MV-4-11 (cell line): ENCODE results near the gene SRGAP3.
"Not testable (repeated sequence)": the region's sequence is repeated elsewhere in the genome, so short reads cannot be mapped to it uniquely, and the experiment has no call there.

Source experiments
- DNase-seq: peaks from one replicate; lab custom pipeline; 2025; lab: John Stamatoyannopoulos, UW

The SRGAP3 gene

DNA sequence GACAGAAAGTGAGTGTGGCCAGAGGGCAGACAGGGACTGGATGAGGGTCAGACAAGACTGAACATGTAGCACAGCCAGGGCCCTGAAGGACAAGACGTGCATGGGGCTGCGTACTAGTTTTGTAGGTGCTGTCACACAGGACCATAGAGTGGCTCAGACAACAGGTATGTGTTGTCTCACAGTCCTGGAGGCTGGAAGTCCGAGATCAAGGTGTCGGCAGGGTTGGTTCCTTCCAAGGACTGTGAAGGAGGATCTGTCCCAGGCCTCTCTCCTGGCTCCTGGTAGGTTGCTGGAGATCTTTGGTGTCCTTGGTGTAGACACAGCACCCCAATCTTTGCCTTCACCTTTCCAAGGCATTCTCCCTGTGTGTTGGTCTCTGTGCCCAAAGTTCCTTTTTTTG lies 136.4 kb downstream of the SRGAP3 start:
- no peak for DNase-seq

DNA sequence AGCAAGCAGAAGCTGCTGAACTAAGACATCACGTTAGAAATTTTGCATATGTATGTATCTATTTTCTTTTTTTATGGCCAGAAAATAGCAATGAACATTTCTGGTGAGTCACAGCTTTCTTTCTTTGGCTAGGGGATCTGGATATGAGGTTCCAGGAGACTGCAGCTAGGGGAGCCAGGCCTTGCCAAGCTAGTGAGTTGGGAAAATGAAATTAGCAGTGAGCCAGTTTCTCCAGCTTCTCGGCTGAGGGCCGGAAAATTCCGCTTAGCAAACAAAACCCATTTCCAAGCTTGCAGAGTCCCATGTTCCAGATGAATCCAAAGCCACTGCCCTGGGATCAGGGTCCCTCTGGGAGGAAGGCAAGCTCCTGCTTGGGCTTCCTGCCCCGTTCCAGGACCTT lies 137.6 kb downstream of the SRGAP3 start:
- no peak for DNase-seq

DNA sequence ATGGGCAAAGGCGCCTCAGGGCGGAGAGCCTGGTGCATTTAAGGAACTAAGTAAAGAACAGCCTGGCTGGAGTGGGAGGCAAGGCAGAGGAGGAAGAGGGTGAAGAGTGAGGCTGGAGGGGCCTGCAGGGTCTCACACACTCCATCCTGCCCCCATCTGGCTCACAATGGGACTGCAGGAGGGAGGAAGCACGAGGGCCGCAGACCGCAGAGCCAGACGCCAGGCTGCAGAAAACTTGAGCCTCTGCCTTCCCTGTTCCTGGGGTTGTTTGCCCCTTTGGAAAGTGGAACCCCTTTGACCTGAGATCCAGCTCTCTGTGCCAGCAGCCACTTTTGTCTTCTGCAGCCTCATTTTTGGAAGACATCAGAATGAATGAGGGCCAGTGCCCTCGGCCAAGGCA lies 138.0 kb downstream of the SRGAP3 start:
- peak; percentile 7 for DNase-seq

DNA sequence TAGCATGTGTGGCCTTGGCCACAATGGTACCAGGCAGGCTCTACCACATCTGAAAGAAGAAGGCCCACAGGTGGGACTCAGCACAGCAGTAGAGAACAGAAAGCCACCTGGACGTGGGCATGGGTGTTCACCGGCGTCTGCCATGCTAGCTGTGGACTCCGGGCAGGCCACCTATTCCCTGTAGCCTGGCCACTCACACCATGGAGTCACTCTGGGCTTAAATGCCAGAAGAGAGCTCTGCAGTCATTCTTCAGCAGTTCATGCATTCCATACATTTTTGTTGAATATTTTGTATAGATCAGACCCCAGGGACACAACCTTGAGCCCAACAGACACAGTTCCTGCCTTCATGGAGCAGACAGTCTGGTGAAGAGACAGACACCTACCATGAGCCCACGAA lies 138.6 kb downstream of the SRGAP3 start:
- no peak for DNase-seq

DNA sequence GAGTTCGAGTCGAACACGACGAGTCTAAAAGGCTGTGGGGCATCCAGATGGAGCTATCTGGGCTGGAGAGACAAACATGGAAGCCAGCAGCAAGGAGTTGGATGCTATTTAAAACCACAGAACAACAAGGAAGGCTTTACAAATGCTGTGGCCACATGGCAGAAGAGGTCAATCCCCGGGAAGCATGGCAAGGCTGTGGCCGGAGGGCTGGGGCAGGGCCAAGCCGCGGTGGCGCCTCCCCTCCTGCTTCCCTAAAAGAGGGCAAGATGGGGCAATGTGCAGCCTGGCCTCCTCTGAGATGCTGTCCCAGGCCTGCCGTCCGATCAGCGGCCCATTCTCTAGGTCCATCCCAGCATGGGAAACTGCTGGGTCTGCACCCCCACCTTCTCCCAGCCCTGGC lies 139.1 kb downstream of the SRGAP3 start:
- peak; percentile 40 for DNase-seq

DNA sequence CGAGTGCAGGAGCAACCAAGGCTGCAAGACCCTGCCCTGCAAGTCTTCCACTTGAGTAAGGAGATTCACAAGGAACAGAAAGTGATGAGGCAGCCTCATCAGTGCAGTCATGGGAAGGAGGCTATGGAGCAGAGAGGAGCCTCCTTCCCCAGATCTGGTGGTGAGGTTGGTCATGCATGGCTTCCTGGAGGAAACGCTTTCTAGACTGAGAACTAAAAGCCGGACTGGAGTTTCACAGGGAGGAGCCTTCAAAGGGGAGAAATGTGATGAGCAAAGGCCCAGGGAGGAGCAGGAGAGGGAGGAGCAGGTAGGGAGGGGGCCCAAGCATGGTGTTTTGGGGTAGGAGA lies 139.9 kb downstream of the SRGAP3 start:
- peak; percentile 67 for DNase-seq

DNA sequence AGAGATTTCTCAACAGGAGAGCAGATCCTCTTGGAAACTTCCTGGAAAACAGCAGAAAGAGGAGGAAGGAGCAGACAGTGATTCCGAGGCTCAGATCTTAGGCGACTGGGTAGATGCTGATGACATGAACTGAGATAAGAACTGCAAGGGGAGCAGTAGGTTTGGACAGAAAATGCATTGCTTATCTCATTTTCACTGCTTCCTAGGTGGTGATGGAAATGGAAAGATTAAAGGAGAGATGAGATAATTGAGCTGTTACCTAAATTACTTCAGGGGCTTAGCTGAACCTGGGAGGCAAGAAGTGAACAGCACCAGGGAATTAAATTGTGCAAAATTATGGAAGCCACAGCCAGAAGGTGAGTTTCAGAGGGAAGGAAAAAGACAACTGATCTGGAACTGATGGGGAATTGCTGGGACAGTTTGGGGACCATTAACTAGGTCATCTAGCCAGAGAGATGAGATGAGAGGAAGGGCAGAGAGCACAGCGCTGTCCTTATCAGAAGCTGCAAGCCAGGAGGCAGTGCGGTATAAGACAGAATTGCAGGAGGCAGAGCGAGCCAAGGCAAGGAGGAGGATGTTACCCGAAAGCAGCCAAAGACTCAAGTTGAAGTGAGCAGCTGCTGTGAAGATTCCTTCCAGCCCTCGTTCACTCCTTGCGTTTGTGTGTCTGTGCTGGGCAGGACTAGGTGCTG lies 140.4 kb downstream of the SRGAP3 start:
- no peak for DNase-seq

DNA sequence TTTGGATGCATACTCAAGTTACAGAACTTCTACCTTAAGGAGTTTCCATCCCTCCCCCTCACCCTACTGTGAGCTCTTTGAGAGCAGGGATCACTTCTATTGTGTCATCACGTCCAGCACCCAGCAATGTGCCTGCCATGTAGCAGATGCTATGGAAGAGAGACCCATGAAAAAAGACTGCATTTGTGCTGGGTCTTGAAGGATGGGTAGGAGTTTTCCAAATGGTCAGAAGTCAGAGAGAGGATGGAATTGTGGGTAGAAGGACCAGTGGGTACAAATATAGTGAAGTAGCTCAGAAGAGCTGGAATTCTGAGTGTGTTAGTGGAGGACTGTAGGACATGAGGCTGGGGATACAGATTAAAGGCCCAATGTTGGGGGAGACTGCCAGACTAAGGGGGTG lies 141.7 kb downstream of the SRGAP3 start:
- DNase-seq, result no peak

DNA sequence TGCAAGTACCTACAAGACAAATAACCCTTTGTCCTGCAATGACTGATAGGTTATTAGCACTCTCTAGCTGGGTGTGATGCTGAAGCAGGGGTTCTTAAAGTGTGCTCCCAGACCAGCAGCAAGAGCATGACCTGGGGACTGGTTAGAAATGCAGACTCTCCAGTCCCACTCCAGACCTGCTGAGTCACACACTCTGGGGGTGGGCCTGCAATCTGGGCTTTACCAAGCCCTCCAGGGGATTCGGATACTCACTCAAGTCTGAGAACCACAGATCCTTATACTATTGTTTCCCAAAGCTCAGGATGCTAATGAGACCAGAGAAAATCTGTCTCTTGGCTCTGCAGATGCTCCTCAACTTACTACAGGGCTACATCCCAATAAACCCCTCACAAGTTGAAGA lies 144.0 kb downstream of the SRGAP3 start:
- no peak for DNase-seq

DNA sequence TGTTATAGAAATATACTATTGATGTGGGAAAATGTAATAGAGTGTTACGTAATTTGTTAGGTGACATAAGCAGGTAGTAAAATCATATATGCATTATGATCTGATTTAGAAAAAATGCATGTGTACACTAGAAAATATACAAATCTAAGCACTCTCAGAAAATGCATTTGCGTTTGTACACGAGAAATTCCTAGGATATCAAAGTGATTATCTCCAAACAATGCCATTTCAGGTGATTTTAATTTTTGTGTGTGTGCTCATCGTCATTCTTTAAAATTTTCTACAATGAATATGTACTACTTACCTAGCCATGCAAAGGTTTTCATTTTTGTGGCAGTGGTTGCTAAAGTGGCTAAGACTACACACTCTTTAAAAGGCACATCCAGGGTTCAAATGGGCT lies 145.3 kb downstream of the SRGAP3 start:
- no peak for DNase-seq

DNA sequence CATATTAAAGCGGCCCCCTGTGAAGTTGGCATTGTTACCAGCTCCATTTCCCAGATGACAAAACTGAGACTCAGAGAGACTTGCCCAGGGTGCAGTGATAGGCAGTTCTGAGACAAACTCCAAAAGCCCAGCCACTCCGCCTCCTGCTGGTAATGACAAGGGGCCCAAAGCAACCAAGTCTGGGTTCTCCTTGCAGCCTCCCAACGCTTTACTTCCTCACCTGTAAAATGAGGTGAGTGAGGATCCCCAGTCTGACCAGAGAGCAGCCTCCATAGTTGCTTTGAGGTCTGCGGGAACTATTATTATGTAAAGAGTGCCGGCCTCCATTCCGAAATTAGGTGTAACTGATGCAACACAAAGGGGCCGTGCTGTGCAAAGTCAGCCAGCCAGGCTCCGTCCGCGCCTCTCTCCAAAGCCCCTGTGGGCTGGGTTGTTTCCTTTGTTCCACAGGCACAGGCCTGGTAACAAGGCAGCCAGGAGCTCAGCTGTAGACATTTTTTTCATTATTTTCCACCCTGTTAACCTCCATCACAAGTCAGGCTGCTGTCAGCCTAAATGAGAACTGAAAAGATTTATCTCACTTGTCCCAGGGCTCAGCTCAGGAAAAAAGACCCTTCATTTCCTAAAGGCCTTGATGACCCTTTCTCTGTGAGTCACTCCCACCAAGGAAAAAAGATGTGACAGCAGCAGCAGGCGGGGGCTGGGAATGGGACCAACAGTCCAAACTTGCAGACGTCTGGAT lies 147.0 kb downstream of the SRGAP3 start:
- no peak for DNase-seq

DNA sequence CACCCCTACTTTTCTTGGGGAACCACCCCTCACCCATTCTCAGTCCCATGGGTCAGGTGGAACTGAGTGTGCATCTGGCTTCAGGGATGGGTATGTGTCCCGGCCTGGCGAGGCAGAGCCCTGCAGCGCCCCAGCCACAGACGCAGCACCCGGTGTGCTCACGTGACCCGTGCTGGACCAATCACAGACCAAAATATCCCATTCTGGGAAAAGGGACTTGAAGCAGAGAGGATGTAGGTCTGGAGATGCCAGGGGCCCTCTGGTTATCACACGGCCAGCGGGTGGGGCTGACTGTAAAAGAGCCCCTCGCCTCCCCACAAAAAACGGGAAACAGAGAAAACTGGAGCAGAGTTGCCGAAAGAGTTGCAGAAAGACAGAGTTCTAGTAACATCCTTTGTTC lies 148.2 kb downstream of the SRGAP3 start:
- no peak for DNase-seq

DNA sequence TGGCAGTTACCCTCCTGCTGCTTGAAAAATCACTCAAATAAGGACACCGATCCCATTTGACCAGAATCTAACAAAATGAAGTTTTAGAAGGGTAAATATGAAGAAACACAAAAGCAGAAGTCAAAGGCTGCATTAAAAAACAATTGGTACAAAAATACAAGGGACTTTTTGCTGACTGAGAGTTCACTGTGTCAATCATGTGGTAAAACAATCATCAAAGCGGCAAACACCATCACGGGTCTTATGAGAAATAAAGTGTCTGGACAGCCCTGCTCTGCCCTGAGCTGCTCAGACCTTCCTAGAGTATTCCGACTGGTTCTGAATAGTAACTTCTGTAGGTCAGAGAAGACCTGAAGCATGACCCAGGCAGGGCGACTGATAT lies 148.9 kb downstream of the SRGAP3 start:
- DNase-seq, result peak; percentile 33

DNA sequence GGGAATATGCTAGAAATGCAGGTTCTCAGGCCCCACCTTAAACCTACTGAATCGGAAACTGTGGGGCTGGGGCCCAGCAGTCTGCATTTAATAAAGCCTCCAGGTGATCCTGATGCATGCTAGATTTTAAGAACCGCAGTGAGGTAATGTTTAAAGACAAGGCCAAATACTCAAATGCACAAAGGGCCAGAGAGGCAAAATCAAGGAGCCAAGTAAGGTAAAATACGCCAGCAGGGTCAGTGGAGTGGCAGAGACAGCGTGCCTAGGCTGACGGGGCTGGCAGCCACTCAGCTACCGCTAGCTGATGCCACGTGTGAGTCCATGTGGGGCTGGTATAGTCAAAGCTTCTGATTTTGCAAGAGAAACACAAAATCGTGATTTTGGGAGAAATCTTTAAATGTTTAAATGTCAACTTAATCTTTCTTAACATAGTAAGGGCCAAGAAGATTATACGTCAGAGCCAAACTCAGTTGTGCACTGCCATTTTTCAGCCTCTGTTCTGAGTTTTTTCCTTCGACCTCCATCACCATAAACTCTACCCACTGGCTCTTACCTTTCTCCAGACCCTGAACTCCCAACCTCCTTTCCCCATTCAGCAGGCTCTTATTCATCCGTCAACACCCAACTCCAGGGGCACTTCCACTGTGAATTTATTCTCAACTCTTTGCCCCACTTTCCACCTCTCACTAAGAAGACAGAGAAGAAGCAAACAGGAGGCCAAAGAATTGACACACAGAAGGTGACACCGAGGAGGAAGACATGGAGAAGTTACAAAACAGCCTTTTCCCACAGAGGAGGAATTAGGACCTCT lies 149.5 kb downstream of the SRGAP3 start:
- no peak for DNase-seq

DNA sequence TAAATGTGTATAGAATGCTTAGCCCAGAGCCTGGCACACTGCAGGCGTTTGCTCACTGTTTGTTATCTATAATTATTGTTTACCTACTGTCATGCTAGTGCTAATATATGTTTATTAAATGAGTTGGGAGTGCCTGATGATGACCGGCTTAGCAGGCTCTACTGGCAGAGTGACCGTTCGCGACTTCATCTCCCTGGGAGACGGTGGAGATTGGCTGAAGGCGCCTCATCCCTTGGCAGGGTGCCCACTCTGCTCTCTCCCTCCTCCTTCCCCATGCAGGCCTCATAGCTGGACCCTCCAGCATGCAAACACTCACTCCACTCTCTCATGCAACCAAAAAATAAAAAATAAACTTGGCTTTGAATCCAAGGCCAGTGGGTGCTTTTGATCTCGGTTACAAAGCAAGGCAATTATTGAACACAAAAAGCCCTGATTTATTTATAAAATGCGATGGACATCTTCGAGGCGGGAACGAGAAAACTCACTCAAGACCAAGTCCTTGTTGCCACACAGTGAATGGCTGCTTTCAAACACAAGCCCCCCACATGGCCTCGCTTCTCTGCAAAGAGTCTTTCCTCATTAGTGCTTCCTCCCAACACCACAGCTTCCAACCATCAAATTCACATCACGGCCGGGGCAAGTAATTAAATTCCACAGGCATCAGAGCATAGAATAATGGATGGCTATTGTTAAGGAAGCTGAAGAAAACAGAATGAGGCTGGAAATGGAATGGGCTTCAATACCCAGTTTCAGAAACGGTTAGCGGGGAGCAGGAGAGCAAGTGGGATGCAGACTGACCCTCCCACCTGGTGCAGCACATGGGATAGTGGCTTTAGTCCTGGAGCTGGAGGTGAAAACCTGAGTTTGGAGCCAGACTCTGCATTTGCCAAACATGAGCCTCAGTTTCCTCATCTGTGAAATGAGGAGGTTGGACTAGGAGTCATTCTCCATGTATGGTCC lies 150.4 kb downstream of the SRGAP3 start:
- no peak for DNase-seq

DNA sequence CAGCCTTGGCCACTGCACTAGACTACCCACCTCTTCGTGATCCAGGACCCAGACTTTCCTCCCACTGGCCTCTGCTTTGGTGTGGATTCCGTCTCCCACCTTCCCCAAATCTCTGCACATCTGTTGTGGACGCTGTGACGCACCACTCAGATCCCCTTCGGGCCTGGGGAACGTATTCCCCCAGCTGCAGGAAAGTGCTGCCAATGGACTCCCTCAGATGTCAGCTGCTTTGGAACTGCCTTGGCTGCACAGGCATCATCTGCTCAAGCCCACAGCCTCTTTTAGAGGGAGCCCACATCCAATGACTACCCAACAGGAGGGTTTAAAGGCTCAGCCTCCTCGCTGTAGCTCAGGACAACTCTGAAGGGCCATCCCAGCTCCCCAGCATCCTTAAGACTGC lies 152.0 kb downstream of the SRGAP3 start:
- DNase-seq, result no peak

DNA sequence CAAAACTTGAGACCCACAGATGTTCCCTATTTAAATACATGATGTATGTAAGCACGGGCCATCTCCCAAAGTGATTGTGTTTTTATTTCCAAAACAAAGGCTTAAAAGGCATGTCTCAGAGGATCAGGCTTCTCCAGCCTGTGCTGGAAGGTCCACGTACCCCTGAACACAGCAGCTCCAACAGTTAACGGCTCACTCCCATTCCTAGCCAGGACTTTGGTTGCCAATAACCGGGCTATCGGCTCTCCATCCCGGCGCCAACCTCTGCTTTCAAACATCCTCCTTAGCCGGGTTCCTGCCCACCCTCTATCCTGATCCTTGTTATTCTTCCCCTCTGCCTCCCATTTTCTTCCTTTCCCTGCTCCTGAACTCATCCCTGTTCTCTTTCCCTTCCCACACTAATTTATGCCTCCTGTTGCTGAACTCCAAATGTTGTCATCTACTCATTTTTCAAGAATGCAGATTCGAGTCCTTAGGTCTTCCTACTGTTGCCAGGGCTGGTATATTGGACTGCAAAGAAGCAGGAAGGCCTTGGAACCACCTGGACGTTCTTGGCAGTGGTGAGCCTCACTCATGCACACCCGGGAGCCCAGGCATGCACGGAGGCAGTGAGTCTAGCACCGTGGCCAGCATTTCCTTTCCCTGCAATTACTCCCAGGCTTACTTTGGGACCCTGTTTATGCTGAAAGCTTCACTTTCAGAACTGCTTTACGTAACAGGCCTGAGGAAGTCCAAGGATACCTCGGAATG lies 157.8 kb downstream of the SRGAP3 start:
- DNase-seq, result no peak

DNA sequence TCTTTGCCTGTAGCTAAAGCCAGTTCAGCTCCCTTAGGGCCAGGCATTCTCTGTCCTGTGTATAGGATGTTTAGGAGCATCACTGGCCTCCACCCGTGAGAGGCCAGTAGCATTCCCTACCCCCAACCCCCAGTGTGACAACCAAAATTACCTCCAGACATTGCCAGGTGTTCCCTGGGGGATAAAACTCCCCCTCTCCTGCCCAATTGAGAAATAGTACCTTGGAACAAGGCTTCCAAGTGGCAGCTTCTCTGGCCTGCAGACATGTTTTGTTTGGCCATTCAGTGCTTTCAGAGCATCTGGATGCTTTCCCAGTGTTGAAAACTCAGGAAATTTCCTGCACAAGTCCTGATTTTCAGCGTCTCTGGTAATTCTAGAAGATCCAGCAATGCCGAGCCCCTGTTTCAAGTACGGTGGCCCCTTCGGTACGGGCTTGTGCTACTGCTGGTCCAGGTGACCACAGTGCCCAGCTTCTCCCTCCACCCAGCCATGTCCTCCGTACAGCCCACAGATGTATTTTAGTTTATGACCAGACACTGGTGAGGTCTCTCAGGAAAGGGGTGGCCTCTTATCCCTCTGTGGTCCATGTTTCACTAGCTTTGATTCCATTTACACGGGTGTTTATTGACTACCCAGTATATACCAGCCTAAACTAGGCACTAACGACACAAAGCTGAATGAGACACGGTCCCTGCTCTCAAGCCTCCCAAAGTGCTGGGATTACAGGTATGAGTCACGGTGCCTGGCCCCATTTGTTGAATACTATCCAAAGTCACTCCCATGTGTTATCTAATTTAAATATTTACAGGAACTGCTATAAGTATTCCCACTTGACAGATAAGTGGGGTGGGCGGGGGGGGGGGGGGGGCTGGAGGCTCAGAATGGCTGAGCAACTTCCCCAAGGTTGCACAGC lies 160.7 kb downstream of the SRGAP3 start:
- DNase-seq, result peak; percentile 18

DNA sequence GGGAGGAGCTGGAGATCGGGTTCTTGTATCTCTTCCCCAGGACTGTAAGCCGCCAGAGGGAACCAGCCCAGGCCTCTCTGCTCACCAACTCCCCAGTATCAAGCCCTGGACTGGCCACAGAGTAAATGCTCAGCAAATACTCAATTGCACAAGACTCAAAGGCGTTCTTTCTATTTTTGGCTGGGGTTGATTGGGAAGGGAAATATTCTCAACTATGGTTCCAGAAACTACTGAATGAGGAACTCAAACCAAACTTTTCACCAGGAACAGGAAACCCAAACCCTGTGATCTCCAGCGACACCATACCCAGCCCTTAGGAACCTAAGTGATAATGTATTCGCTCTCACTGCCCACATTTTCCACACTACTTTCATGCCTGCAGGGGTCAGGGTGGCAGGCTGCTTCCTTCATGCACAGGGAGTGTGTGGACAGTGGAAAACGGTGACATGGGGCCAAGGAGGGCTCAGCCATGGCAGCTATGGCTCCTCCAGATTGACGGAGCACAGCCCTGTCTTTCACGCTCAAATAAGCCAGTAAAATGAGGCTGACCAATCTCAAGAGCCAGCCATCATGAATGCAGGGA lies 161.5 kb downstream of the SRGAP3 start:
- DNase-seq, result peak; percentile 99

DNA sequence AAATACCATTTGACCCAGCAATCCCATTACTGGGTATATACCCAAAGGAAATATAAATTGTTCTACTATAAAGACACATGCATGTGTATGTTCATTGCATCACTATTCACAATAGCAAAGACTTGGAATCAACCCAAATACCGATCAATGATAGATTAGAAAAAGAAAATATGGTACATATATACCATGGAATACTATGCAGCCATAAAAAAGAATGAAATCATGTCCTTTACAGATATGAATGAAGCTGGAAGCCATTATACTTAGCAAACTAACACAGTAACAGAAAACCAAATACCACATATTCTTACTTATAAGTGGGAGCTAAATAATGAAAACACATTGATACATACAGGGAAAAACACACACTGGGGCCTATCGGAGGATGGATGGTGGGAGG lies 164.0 kb downstream of the SRGAP3 start:
- DNase-seq, result not testable (repeated sequence)
